Testis (tissue), 5 donors: ENCODE measurements around the gene SLC10A2. TPM values are rescaled to one million over a fixed set of nuclear protein-coding genes. Genes with fewer than 3 reads are reported as not detected.
"Not testable (repeated sequence)": the region's sequence is repeated elsewhere in the genome, so short reads cannot be mapped to it uniquely, and the experiment has no call there.

Experiments used
- DNase-seq: peaks from one replicate; pipeline ENCODE4 v3.0.0-alpha.2; 2019
- H3K27ac ChIP-seq, 2 donors: fragments of 200-600 bp; sonication (generic); one replicate each; pipeline ENCODE4 v1.5.1; 2019
- H3K27me3 ChIP-seq: fragments of 200-600 bp; sonication (generic); one replicate; pipeline ENCODE4 v1.5.1; 2019
- H3K36me3 ChIP-seq: fragments of 200-600 bp; sonication (generic); one replicate; pipeline ENCODE4 v1.5.1; 2017; ENCODE audit warnings: low read depth; ENCODE audit errors: missing control alignments
- H3K4me1 ChIP-seq: fragments of 200-600 bp; sonication (generic); one replicate; pipeline ENCODE4 v1.5.1; 2019
- H3K4me3 ChIP-seq, 2 donors: fragments of 200-600 bp; sonication (generic); one replicate each; pipeline ENCODE4 v1.5.1; 2017 to 2019
- H3K9me3 ChIP-seq: fragments of 200-600 bp; sonication (generic); one replicate; pipeline ENCODE4 v1.5.1; 2017
- CTCF ChIP-seq, 3 experiments: fragments of 450-650 bp in 2 of 3; fragments of 200-600 bp in 1 of 3; sonication (generic) in 1 of 3; IDR thresholded peaks; one replicate each; pipeline ENCODE4 v1.5.1; 2016 to 2019; ENCODE audit warnings: antibody characterized with exemption in 3 of 3, mild to moderate bottlenecking in 2 of 3, moderate library complexity in 1 of 3
- POLR2A ChIP-seq: fragments of 450-650 bp; IDR thresholded peaks from one replicate; pipeline ENCODE4 v1.6.1; 2017; ENCODE audit warnings: antibody characterized with exemption, mild to moderate bottlenecking, moderate library complexity
- WGBS, 2 donors: methylation state at CpG; one replicate each; pipeline ENCODE4 v1.1.5; 2018; 5-methylcytosine and 5-hydroxymethylcytosine counted together
- intact Hi-C: fragments of 100-400 bp; cut with DNase I; formaldehyde crosslinking; loops from one replicate; pipeline ENCODE4 v1.15.1; 2023; ENCODE audit warnings: low total_unique reads
- long read RNA-seq, 2 donors: transcript quantifications; one replicate each; lab custom pipeline, GENCODE V29; 2026
- polyA plus RNA-seq: library from polyadenylated mRNA; stranded (reverse); fragments of 350-450 nt; fragmentation: Illumina TruSeq; extraction: RNeasy Lipid Tissue Mini Kit (QIAGEN cat#74804); gene quantifications from one replicate; pipeline ENCODE4 v1.2.3, GENCODE V29; 2014; ENCODE audit warnings: low read depth, low replicate concordance; ENCODE audit not compliant: insufficient read depth
- total RNA-seq, 2 donors: library from RNA; depleted of rRNA; stranded (reverse); fragments of >200 nt; gene quantifications; one replicate each; pipeline ENCODE4 v1.2.3, GENCODE V29; 2016

Gene SLC10A2, protein sequence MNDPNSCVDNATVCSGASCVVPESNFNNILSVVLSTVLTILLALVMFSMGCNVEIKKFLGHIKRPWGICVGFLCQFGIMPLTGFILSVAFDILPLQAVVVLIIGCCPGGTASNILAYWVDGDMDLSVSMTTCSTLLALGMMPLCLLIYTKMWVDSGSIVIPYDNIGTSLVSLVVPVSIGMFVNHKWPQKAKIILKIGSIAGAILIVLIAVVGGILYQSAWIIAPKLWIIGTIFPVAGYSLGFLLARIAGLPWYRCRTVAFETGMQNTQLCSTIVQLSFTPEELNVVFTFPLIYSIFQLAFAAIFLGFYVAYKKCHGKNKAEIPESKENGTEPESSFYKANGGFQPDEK
- not detected for total RNA-seq
- not detected for polyA plus RNA-seq
- long read RNA-seq, donor 1 = 0 reads
- long read RNA-seq, donor 2 = 0 reads

DNA sequence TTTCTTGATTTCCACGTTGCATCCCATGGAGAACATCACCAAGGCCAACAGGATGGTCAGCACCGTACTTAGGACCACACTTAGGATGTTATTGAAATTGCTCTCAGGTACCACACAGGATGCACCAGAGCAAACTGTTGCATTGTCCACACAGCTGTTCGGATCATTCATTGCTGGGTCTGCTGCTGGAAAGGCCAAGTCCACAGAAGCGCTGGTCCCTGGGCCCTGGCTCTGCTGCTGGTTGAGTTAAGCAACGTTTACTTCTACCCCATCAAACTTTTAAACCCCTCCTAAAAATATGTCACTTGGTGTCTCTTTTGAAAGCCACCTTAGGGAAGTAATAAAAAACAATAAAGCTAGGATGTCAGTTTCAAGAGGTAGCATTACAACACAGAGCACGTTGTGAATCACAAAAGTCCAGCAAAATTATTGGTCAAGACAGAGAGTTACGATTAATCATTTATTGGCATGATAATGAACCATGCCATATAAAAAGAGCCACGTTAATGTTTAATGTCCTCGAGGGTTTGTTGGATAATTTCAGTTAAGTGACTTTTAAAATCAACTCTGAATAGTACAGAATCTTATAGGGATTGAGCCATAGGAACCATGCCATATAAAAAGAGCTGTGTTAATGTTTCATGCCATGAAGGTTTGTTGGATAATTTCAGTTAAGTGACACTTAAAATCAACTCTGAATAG, at the start of gene SLC10A2:
SLC10A2 (minus strand) TSS at position 339 of the 702 bp plus-strand sequence; CDS start at position 171, 168 bp downstream.
- DNase-seq = no peak
- Histone ChIP-seq H3K4me1 (no peaks in the 10 kb centered on the region), H3K27ac (no peak within 1 kb of the TSS), H3K36me3 (no peaks in the 10 kb centered on the region), H3K9me3 (no peaks in the 10 kb centered on the region), H3K27me3 (no peaks in the 10 kb centered on the region), H3K4me3 (no peak within 1 kb of the TSS)
- TF ChIP-seq CTCF (IDR thresholded peaks at IDR 0.05) (no peak), POLR2A (no peak)
- WGBS, 2 donors = 72 to 79% methylated on average over 8 to 9 of the region's 9 CpGs
- intact Hi-C loops = no loop called here

GRCh38 chr13:103107580-103107979, 41.4 kb upstream of the SLC10A2 start:
- DNase-seq = no peak
- Histone ChIP-seq H3K27me3 (no peaks in the 10 kb centered on the region), H3K36me3 (no peaks in the 10 kb centered on the region), H3K27ac (no peak overlapping the region), H3K4me1 (no peaks in the 10 kb centered on the region), H3K4me3 (no peak overlapping the region), H3K9me3 (no peaks in the 10 kb centered on the region)
- TF ChIP-seq CTCF (IDR thresholded peaks at IDR 0.05) (no peak), POLR2A (no peak)
- WGBS, 2 donors = 52 to 56% methylated on average over 3 of the region's 3 CpGs
- intact Hi-C loops = no loop called here

- DNase-seq = no peak
- intact Hi-C loops = no loop called here
- no peak overlapping the region for H3K4me3 ChIP-seq
- TF ChIP-seq POLR2A (no peak), CTCF (IDR thresholded peaks at IDR 0.05) (no peak)
- 90 to 94% methylated on average over 5 of the region's 5 CpGs for WGBS, 2 donors
- no peaks in the 10 kb centered on the region for H3K36me3 ChIP-seq
- no peaks in the 10 kb centered on the region for H3K4me1 ChIP-seq
- no peak overlapping the region for H3K27ac ChIP-seq
- no peaks in the 10 kb centered on the region for H3K27me3 ChIP-seq
- no peaks in the 10 kb centered on the region for H3K9me3 ChIP-seq
Observed at GRCh38 chr13:103104340-103104739, 38.1 kb upstream of the SLC10A2 start.

DNA sequence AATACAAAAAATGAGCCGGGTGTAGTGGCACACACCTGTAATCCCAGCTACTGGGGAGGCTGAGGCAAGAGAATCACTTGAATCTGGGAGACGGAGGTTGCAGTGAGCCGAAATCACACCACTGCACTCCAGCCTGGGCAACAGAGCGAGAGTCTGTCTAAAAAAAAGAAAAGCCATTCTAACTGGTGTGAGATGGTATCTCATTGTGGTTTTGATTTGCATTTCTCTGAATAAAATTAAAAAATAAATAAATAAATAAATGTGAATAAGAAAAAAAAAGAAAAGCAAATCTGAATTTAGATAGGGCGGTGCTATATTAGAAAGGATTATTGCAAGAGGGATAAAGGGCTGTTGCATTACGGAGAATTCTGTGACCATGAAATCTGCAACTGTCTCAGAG, 37.2 kb upstream of the SLC10A2 start:
- H3K36me3 ChIP-seq, H3K4me1 ChIP-seq, H3K9me3 ChIP-seq, H3K4me3 ChIP-seq, intact Hi-C loops, H3K27me3 ChIP-seq, H3K27ac ChIP-seq, DNase-seq: not testable (repeated sequence)
- WGBS, 2 donors = 91 to 95% methylated on average over 6 of the region's 6 CpGs

- Histone ChIP-seq H3K27ac (no peak overlapping the region), H3K36me3 (no peaks in the 10 kb centered on the region), H3K9me3 (no peaks in the 10 kb centered on the region), H3K27me3 (no peaks in the 10 kb centered on the region), H3K4me1 (no peaks in the 10 kb centered on the region), H3K4me3 (no peak overlapping the region)
- DNase-seq = no peak
- TF ChIP-seq POLR2A (no peak), CTCF (IDR thresholded peaks at IDR 0.05) (no peak)
- 55% methylated on average over 1 of the region's 1 CpG for WGBS, 2 donors
- intact Hi-C loops = no loop called here
Observed at GRCh38 chr13:103102482-103102881, 36.3 kb upstream of the SLC10A2 start.
